Measurements from ENCODE around the gene FBXW7.

The FBXW7 gene

DNA sequence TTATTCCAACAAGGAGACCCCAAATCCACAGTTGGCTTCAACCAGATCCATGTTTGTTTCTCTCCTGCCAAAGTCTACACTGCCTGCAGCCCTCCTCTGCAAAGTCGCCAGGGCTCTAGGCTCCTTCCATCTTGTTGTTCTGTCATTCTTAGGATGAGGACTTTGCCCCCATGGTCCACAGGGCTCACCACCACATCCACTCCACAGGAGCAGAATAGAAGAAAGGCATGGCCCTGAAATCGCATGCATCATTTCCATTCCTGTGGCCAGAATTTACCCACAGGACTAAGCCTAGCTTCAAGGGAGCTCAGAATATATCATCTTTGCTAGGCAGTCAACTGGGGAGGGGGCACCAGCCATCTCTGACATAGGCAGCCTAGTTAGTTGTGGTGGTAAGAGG lies 254.7 kb downstream of the FBXW7 start:
- FAIRE-seq: no peak
- DNase-seq (ENCODE audit: insufficient read length, low spot score): no peak
- TF ChIP-seq, protein P1, sequence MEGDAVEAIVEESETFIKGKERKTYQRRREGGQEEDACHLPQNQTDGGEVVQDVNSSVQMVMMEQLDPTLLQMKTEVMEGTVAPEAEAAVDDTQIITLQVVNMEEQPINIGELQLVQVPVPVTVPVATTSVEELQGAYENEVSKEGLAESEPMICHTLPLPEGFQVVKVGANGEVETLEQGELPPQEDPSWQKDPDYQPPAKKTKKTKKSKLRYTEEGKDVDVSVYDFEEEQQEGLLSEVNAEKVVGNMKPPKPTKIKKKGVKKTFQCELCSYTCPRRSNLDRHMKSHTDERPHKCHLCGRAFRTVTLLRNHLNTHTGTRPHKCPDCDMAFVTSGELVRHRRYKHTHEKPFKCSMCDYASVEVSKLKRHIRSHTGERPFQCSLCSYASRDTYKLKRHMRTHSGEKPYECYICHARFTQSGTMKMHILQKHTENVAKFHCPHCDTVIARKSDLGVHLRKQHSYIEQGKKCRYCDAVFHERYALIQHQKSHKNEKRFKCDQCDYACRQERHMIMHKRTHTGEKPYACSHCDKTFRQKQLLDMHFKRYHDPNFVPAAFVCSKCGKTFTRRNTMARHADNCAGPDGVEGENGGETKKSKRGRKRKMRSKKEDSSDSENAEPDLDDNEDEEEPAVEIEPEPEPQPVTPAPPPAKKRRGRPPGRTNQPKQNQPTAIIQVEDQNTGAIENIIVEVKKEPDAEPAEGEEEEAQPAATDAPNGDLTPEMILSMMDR (IDR thresholded peaks at IDR 0.05; ENCODE audit: insufficient read depth, missing control alignments): no peak

DNA sequence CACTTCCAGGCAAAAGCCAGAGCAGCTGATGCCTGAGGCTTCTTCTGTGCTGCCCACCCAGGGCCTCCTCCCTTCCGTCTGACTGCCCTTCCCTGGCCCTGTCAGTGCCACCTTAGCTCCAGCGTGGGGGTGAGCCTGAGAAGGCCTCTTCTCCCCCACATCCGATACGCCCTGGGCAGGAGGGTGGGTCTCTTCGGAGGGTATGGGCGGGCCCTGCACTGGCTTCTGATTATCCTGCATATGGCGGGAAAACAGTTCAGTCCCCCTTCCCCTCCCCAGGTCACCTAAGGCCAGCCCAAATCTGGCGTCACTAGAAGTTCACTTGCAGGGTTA lies 256.7 kb downstream of the FBXW7 start:
- DNase-seq (ENCODE audit: insufficient read length, low spot score) (no peak), FAIRE-seq (no peak)
- TF ChIP-seq, protein P1 (IDR thresholded peaks at IDR 0.05; ENCODE audit: insufficient read depth, missing control alignments): no peak

DNA sequence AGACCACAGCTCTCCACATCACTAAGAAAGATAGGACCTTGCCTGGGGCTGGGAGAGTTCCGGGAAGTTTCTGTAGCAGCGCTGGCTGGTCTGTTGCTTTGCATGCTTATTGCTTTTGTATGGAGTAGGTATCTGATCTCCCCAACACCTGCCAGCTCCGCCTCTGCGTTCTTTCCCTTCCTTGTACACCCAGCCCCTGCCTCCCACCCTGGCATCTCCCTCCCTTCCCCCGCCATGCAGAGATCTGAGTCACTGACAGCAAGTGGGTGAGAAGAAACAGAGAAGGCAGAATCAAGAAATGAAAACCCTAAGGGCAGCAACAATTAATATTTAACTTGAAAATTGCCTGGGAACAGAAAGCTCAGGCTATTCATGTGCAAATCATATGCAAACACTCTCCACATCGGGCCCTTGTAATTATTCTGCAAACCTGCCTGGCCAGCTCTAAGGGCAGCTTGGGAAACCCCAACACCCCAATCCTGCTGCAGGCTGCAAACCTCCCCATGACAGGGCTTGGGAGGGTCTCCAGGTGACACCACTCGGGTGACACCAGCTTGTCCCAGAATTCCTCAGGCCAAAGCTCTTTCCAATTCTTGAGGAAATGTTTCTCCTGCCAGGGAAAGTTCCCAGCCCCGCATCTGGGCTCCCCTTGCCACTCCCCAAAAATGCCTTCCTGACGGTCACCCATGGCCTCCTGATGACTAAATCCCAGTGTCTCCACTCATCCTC lies 257.2 kb downstream of the FBXW7 start:
- TF ChIP-seq, protein P1 (IDR thresholded peaks at IDR 0.05; ENCODE audit: insufficient read depth, missing control alignments): no peak
- FAIRE-seq: no peak
- DNase-seq (ENCODE audit: insufficient read length, low spot score): no peak

DNA sequence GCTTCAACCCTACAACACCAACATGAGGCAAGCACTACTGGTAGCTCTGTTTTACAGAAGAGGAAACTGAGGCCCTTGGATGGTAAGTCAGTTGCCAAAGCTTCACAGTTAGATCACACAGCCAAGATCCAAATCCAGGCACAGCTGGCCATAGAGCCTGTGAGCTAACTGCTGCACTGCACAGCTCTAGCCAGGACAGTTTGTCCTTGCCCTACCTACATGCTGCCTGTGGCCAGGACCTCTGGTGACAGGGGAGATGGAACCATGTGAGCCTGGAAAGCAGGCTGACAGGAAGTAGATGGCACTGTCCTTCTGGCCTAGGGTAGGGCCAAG lies 257.8 kb downstream of the FBXW7 start:
- no peak for DNase-seq (ENCODE audit: insufficient read length, low spot score)
- TF ChIP-seq, protein P1 (IDR thresholded peaks at IDR 0.05; ENCODE audit: insufficient read depth, missing control alignments): no peak
- FAIRE-seq: no peak

DNA sequence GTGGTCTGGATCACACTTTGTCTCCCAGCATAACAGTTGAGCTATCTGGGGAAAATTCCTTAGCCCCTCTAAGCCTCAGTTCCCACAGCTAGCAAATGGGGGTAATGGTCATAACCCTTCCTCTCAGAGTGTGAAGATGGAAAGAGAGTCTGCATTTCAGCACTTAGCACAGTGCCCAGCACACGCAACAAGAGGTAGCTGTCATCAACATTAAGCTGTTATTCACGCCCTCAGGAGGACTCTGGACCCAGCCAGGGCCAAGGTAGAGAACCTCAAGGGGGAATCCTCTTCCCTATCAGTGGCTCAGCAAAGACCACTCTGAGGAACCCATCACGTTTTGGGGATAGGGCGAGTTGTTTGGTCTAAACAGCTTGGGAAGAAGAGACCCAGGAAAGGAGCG lies 258.6 kb downstream of the FBXW7 start:
- FAIRE-seq (no peak), DNase-seq (ENCODE audit: insufficient read length, low spot score) (no peak)
- TF ChIP-seq, protein P1 (IDR thresholded peaks at IDR 0.05; ENCODE audit: insufficient read depth, missing control alignments): no peak

DNA sequence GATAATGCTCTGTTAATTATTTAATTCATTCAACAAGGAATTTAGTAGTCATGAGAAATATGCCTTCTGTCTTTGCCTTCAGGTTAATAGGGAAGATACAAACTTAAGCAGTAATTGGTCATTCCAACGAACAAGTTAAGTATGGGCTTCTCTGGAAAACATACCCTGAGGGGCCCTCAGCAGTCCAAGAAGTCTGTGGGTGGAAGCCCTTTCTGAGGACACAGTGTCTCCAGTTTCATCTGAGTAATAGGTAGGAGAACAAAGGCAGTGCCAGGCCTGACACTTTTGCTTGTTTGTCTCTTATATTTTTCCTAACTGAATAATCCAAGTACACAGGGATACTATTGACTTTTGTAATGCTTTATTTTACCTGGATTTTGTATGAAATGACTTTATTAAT lies 262.5 kb downstream of the FBXW7 start:
- TF ChIP-seq, protein P1 (IDR thresholded peaks at IDR 0.05; ENCODE audit: insufficient read depth, missing control alignments): no peak
- FAIRE-seq (no peak), DNase-seq (ENCODE audit: insufficient read length, low spot score) (no peak)
